ENCODE results near the gene KIAA1328. TPM values are rescaled to one million over a fixed set of nuclear protein-coding genes. Genes with fewer than 3 reads are reported as not detected.
A peak's percentile ranks its signal among the peaks of the same experiment; 100 is the strongest.

Gene KIAA1328
- total RNA-seq, 8 experiments from 2014 or later: 2.3 to 11.3 (median 8.8) TPM

DNA sequence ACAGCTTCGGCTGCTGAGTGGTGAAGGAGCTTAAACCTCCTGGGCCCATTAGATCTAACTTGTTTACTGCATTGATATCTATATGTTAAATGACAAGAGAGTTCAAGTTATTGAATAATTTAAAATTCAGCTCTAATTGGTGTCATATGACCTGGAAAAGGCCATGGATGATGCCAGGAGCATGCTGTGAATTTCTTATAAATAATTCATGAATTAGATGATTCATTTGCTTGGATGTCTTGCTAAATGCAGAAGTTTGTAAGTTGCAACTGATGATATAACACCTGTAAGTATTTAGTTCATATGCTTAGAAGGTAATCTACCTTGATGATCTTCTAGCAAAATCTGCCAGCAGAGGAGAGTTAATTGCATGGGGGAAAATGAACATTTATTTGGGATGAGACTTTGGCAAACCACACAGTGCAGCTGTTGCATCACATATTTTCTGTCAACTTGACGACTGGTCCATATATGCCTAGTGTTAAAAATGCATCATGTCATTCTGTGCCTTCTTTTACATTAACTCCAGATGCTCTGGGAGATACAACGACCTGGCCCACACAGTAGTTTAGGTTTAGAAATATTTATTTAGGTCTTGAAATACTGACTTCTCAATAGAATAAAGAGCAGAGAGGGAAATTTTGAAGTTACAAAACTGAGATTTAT, 226.3 kb downstream of the KIAA1328 start:
- WGBS, 10 experiments: 10 to 100% (median 63%) methylated on average over 1 to 3 of the region's 3 CpGs; no CpG with 5 or more reads in 1 of the 10 experiments
- Histone ChIP-seq H3K27ac (no peak overlapping the region), H3K4me3 (no peak overlapping the region), H3K4me1 (replicated peaks in 1 of 2) (no peaks in the 10 kb centered on the region)
- in situ Hi-C loops (cut with MboI; ENCODE audit: low pct_unique_long_range_greater_than_20kb in 2 of 9, low sequenced_read_pairs in 9 of 9, unreplicated experiment in 9 of 9): no loop called here
- peak in 4 of 8 experiments; percentile 22 to 93 (median 77) for ATAC-seq (replicated peaks in 6 of 8)

DNA sequence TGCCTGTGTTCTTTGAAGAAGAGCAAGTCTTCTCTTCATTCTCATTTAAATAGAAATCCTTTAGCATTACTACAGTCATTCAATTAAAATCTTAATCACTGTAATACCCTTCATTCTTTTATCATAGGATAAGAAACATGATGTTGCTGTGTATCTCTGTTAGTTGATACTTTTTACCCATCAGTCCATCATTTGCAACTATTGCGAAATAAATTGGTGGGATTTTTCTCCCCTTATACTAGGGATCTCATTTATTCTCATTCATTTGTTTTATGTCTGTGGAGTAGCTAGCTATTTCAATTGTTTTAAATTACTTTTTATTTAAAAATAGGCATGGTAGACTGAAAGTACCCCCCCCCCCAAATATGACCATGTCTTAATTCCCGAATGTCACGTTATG, 235.3 kb downstream of the KIAA1328 start:
- Histone ChIP-seq H3K4me3 (no peak overlapping the region), H3K4me1 (replicated peaks in 1 of 2) (no peaks in the 10 kb centered on the region), H3K27ac (no peak overlapping the region)
- 41 to 100% (median 100%) methylated on average over 1 to 3 of the region's 3 CpGs; no CpG with 5 or more reads in 1 of the 10 experiments for WGBS, 10 experiments
- no peak for ATAC-seq (replicated peaks in 6 of 8)
- in situ Hi-C loops (cut with MboI; ENCODE audit: low pct_unique_long_range_greater_than_20kb in 2 of 9, low sequenced_read_pairs in 9 of 9, unreplicated experiment in 9 of 9): no loop called here

DNA sequence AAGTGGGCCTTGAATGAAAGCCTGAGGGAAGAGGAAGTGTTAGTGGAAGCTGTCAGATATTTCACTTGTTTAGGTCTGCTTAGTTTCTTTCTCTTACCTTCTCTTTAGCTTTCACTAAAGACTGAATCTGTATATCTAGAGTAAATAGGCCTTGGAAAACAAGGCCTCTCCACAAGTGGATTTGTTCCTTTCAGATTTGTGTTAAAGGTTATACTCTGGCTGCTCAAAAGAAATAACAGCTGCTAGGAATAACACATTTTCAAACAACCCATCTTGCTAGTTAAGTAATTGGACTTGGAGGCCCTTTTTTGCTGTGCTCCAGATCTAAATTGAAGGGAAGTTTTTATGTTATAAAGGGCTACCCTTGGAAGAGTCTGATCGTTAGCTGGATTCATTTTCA, 236.3 kb downstream of the KIAA1328 start:
- H3K27ac ChIP-seq: no peak overlapping the region
- in situ Hi-C loops (cut with MboI; ENCODE audit: low pct_unique_long_range_greater_than_20kb in 2 of 9, low sequenced_read_pairs in 9 of 9, unreplicated experiment in 9 of 9): no loop called here
- WGBS, 10 experiments: 38 to 100% (median 100%) methylated on average over 1 of the region's 1 CpG; no CpG with 5 or more reads in 3 of the 10 experiments

DNA sequence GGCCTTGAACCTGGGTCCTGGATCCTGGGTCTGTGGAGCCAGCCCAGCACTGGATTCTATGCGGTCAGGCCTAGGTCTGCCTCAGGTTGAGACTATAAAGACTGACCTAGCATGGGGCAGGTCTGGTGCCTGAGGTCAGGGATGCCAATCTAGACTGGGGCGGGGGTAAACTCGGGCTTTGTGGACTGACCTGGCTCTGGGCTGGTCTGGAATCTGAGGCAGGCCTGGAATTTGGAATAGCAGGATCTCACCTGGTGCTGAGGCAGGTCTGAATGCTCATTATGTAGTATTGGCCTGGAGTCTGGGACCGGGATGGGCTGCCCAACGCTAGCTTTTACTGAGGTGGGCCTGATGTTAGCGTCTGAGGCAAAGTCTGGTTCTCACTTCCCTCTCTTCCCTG, 256.0 kb downstream of the KIAA1328 start:
- no peak overlapping the region for H3K4me3 ChIP-seq
- in situ Hi-C loops (cut with MboI; ENCODE audit: low pct_unique_long_range_greater_than_20kb in 2 of 9, low sequenced_read_pairs in 9 of 9, unreplicated experiment in 9 of 9): no loop called here
- H3K27ac ChIP-seq: no peak overlapping the region
- ATAC-seq (replicated peaks in 6 of 8): no peak
- 20 to 100% (median 60%) methylated on average over 1 to 3 of the region's 6 CpGs; no CpG with 5 or more reads in 4 of the 10 experiments for WGBS, 10 experiments
- no peaks in the 10 kb centered on the region for H3K4me1 ChIP-seq (replicated peaks in 1 of 2)

More for the DNA sequence above, 236.3 kb downstream of the KIAA1328 start:
- Histone ChIP-seq H3K4me1 (replicated peaks in 1 of 2) (no peaks in the 10 kb centered on the region), H3K4me3 (no peak overlapping the region)
- no peak for ATAC-seq (replicated peaks in 6 of 8)

- ATAC-seq (replicated peaks in 6 of 8): no peak
- H3K4me3 ChIP-seq: no peak overlapping the region
- H3K4me1 ChIP-seq (replicated peaks in 1 of 2): no peaks in the 10 kb centered on the region
- WGBS, 10 experiments: 74 to 94% (median 88%) methylated on average over 1 to 2 of the region's 2 CpGs; no CpG with 5 or more reads in 2 of the 10 experiments
- in situ Hi-C loops (cut with MboI; ENCODE audit: low pct_unique_long_range_greater_than_20kb in 2 of 9, low sequenced_read_pairs in 9 of 9, unreplicated experiment in 9 of 9): no loop called here
- no peak overlapping the region for H3K27ac ChIP-seq
Observed at GRCh38 chr18:37085362-37085761, 256.4 kb downstream of the KIAA1328 start.

DNA sequence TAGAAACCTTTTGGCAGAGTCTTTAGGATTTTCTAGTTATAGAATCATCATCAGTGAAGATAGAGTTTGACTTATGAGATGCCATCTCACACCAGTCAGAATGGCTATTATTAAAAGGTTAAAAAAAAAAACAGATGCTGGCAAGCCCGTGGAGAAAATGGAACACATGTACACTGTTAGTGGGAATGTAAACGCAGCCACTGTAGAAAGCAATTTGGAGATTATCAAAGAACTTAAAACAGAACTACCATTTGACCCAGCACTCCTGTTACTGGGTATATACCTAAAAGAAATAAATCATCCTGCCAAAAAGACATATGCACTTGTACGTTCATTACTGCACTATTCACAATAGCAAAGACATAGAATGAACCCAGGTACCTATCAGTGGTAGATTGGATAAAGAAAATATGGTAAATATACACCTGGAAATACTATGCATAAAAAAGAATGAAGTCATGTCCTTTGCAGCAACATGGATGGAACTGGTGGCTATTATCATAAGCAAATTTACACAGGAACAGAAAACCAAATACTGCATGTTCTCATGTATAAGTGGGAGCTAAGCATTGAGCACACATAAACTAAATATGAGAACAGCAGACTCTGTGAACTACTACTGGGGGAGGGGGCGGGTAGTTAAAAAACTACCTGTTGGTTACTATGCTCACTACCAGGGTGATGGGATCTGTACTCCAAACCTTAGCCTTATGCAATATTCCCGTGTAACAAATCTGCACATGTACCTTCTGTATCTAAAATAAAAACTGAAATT, 279.0 kb downstream of the KIAA1328 start:
- no peaks in the 10 kb centered on the region for H3K4me1 ChIP-seq (replicated peaks in 1 of 2)
- H3K27ac ChIP-seq: no peak overlapping the region
- H3K4me3 ChIP-seq: no peak overlapping the region
- ATAC-seq (replicated peaks in 6 of 8): peak in 1 of 8 experiments; percentile 53
- in situ Hi-C loops (cut with MboI; ENCODE audit: low pct_unique_long_range_greater_than_20kb in 2 of 9, low sequenced_read_pairs in 9 of 9, unreplicated experiment in 9 of 9): no loop called here
- 7 to 98% (median 78%) methylated on average over 3 to 5 of the region's 5 CpGs; no CpG with 5 or more reads in 1 of the 10 experiments for WGBS, 10 experiments

DNA sequence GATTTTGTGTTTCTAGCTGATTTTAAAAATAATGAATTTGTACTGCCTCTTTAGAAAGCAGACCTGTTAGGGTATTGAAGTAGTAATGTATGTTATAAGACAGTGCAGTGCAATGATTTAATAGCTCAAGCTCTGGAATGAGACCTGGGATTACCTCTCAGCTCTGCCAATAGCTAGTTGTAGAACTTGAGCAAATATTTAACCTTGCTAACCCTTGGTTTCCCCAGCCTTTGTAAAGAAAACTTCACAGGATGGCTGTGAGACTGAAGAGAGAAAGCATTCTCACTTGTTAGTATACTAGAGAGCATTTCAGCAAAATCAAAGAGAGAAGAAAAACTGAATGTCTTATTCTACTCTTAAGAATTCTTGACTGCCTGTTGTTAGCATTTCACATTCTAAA, 293.9 kb downstream of the KIAA1328 start:
- no peak overlapping the region for H3K27ac ChIP-seq
- peak in 1 of 8 experiments; percentile 92 for ATAC-seq (replicated peaks in 6 of 8)
- no peak overlapping the region for H3K4me3 ChIP-seq
- no peaks in the 10 kb centered on the region for H3K4me1 ChIP-seq (replicated peaks in 1 of 2)
- in situ Hi-C loops (cut with MboI; ENCODE audit: low pct_unique_long_range_greater_than_20kb in 2 of 9, low sequenced_read_pairs in 9 of 9, unreplicated experiment in 9 of 9): no loop called here

GRCh38 chr18:37124516-37124915, 295.6 kb downstream of the KIAA1328 start:
- peak in 3 of 8 experiments; percentile 85 to 93 (median 93) for ATAC-seq (replicated peaks in 6 of 8)
- Histone ChIP-seq H3K4me1 (replicated peaks in 1 of 2) (no peaks in the 10 kb centered on the region), H3K4me3 (no peak overlapping the region), H3K27ac (no peak overlapping the region)
- 0 to 100% (median 70%) methylated on average over 1 to 2 of the region's 2 CpGs; no CpG with 5 or more reads in 1 of the 10 experiments for whole genome bisulfite sequencing, 10 experiments
- in situ Hi-C loops (cut with MboI; ENCODE audit: low pct_unique_long_range_greater_than_20kb in 2 of 9, low sequenced_read_pairs in 9 of 9, unreplicated experiment in 9 of 9): no loop called here

DNA sequence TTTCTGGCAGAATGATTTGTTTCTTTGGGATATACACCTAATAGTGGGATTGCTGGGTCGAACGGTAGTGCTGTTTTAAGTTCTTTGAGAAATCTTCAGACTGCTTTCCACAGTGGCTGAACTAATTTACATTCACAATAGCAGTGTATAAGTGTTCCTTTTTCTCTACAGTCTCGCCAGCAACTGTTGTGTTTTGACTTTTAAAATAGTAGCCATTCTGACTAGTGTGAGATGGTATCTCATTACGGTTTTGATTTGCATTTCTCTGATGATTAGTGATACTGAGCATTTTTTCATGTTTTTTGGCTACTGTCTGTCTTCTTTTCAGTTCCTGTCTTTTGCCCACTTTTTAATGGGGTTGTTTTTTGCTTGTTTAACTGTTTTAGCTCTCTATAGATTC, 306.2 kb downstream of the KIAA1328 start:
- in situ Hi-C loops (cut with MboI; ENCODE audit: low pct_unique_long_range_greater_than_20kb in 2 of 9, low sequenced_read_pairs in 9 of 9, unreplicated experiment in 9 of 9): no loop called here
- WGBS, 10 experiments: 73 to 100% (median 89%) methylated on average over 1 to 4 of the region's 4 CpGs
- Histone ChIP-seq H3K27ac (no peak overlapping the region), H3K4me1 (replicated peaks in 1 of 2) (peaks cover 0 to 3% of the 10 kb centered on the region in 2 donors), H3K4me3 (no peak overlapping the region)
- no peak for ATAC-seq (replicated peaks in 6 of 8)

DNA sequence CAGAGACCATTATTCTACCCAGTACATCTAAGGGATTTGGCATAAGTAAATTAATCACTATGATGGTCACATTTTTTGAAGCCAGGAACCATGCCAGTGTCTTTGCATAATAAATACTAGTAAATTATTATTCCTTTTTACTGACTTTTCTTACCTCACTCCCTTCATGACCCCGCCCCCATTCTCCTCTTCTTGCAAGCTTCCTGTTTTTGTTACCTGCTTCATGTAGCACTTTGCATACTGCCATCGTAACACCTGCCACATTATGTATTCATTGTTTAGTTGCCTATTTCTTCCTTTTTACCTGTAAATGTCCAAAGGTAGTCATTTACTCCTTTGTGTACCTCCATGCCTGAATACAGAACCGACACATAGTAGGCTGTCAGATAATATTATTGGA, 309.5 kb downstream of the KIAA1328 start:
- Histone ChIP-seq H3K4me1 (replicated peaks in 1 of 2) (peaks cover 0 to 3% of the 10 kb centered on the region in 2 donors), H3K4me3 (no peak overlapping the region), H3K27ac (no peak overlapping the region)
- no peak for ATAC-seq (replicated peaks in 6 of 8)
- WGBS, 10 experiments: 11 to 100% (median 96%) methylated on average over 1 to 3 of the region's 3 CpGs; no CpG with 5 or more reads in 1 of the 10 experiments
- in situ Hi-C loops (cut with MboI; ENCODE audit: low pct_unique_long_range_greater_than_20kb in 2 of 9, low sequenced_read_pairs in 9 of 9, unreplicated experiment in 9 of 9): no loop called here

GRCh38 chr18:37139876-37140275, 310.9 kb downstream of the KIAA1328 start:
- Histone ChIP-seq H3K27ac (no peak overlapping the region), H3K4me1 (replicated peaks in 1 of 2) (peaks cover 0 to 3% of the 10 kb centered on the region in 2 donors), H3K4me3 (no peak overlapping the region)
- WGBS, 10 experiments: 25 to 100% (median 64%) methylated on average over 1 of the region's 1 CpG; no CpG with 5 or more reads in 1 of the 10 experiments
- in situ Hi-C loops (cut with MboI; ENCODE audit: low pct_unique_long_range_greater_than_20kb in 2 of 9, low sequenced_read_pairs in 9 of 9, unreplicated experiment in 9 of 9): no loop called here
- no peak for ATAC-seq (replicated peaks in 6 of 8)

DNA sequence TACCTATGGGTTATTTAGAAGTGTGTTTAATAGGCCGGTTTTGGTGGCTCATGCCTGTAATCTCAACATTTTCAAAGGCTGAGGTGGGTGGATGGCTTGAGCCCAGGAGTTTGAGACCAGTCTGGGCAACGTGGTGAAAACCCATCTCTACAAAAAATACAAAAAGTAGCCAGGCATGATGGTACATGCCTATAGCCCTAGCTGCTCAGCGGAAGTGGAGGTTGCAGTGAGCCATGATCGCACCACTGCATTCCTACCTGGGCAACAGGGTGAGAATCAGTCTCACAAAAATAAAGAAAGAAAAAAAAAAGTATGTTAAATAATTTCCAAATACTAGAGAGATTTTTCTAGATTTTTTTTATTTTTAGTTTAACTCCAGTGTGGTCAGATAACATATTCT, 316.0 kb downstream of the KIAA1328 start:
- no peak overlapping the region for H3K27ac ChIP-seq
- WGBS, 10 experiments: 69 to 100% (median 100%) methylated on average over 1 to 4 of the region's 4 CpGs; no CpG with 5 or more reads in 2 of the 10 experiments
- no peak for ATAC-seq (replicated peaks in 6 of 8)
- no peak overlapping the region for H3K4me3 ChIP-seq
- H3K4me1 ChIP-seq (replicated peaks in 1 of 2): no peaks in the 10 kb centered on the region
- in situ Hi-C loops (cut with MboI; ENCODE audit: low pct_unique_long_range_greater_than_20kb in 2 of 9, low sequenced_read_pairs in 9 of 9, unreplicated experiment in 9 of 9): no loop called here

DNA sequence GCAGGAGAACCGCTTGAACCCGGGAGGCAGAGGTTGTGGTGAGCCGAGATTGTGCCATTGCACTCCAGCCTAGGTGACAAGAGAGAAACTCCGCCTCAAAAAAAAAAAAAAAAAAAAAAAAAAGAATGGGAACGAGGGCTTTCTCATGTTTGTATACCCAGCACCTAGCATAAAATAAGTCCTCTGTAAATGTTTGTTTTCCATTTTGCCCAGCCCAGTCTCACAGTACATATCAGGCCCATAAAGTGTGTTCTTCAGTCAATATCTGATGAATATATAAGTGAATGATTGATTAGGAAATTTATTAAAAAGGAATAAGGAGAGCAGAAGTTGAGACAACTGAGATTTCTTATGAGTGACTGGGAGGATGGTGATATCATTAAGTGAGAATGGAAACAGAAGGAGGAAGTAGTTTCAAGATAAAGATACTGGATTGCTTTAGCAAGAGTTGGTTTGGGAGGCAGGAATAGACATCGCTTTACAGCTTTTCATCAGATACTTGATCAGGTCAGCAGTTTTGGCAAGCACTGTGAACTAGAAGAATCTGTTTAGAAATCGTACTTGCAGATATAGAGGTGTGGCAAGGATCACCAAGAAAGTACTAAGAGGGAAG, 327.5 kb downstream of the KIAA1328 start:
- WGBS, 10 experiments: 67 to 100% (median 92%) methylated on average over 1 to 7 of the region's 7 CpGs
- in situ Hi-C loops (cut with MboI; ENCODE audit: low pct_unique_long_range_greater_than_20kb in 2 of 9, low sequenced_read_pairs in 9 of 9, unreplicated experiment in 9 of 9): no loop called here
- ATAC-seq (replicated peaks in 6 of 8): no peak
- Histone ChIP-seq H3K4me1 (replicated peaks in 1 of 2) (peaks cover 7 to 9% of the 10 kb centered on the region in 2 donors), H3K27ac (no peak overlapping the region), H3K4me3 (no peak overlapping the region)
